Smooth muscle cell (in vitro differentiated cells): Measurements from ENCODE around the gene NEK7. TPM values are rescaled to one million over a fixed set of nuclear protein-coding genes. Genes with fewer than 3 reads are reported as not detected.
A peak's percentile ranks its signal among the peaks of the same experiment; 100 is the strongest.

ENCODE experiments used
- DNase-seq: peaks from one replicate; lab custom pipeline; 2025; ENCODE audit not compliant: unreplicated experiment; lab: John Stamatoyannopoulos, UW
- H2AFZ ChIP-seq: fragments of 200-600 bp; sonication (generic); 2 replicates; pipeline ENCODE4 v1.6.0; 2016; ENCODE audit warnings: antibody characterized with exemption, low read depth, mild to moderate bottlenecking
- H3F3A ChIP-seq: fragments of 200-600 bp; sonication (generic); 2 replicates; pipeline ENCODE4 v1.6.0; 2017; ENCODE audit warnings: antibody characterized with exemption, low read depth
- H3K27ac ChIP-seq: fragments of 200-600 bp; sonication (generic); 2 replicates; pipeline ENCODE4 v1.5.1; 2016; ENCODE audit warnings: low read depth, mild to moderate bottlenecking
- H3K27me3 ChIP-seq: fragments of 200-600 bp; sonication (generic); 2 replicates; pipeline ENCODE4 v1.6.1; 2016; ENCODE audit warnings: low read depth, mild to moderate bottlenecking
- H3K36me3 ChIP-seq: fragments of 200-600 bp; sonication (generic); 2 replicates; pipeline ENCODE4 v1.5.1; 2016; ENCODE audit warnings: low read depth
- H3K4me1 ChIP-seq: fragments of 200-600 bp; sonication (generic); 2 replicates; pipeline ENCODE4 v1.5.1; 2016; ENCODE audit warnings: low read depth
- H3K4me2 ChIP-seq: fragments of 200-600 bp; sonication (generic); 2 replicates; pipeline ENCODE4 v1.6.0; 2016; ENCODE audit warnings: mild to moderate bottlenecking
- H3K4me3 ChIP-seq: fragments of 200-600 bp; sonication (generic); 2 replicates; pipeline ENCODE4 v1.5.1; 2016; ENCODE audit warnings: mild to moderate bottlenecking
- H3K79me2 ChIP-seq: fragments of 200-600 bp; sonication (generic); 2 replicates; pipeline ENCODE4 v1.6.0; 2016; ENCODE audit warnings: low read depth, mild to moderate bottlenecking
- H3K9ac ChIP-seq: fragments of 200-600 bp; sonication (generic); 2 replicates; pipeline ENCODE4 v1.6.0; 2016; ENCODE audit warnings: low read depth
- H3K9me3 ChIP-seq: fragments of 200-600 bp; sonication (generic); replicated peaks from 2 replicates; pipeline ENCODE4 v1.5.1; 2016; ENCODE audit warnings: low read depth
- H4K20me1 ChIP-seq: fragments of 200-600 bp; sonication (generic); 2 replicates; pipeline ENCODE4 v1.6.0; 2016; ENCODE audit warnings: low read depth
- CTCF ChIP-seq: fragments of 200-600 bp; sonication (generic); IDR thresholded peaks from 2 replicates; pipeline ENCODE4 v1.5.1; 2017; ENCODE audit warnings: borderline replicate concordance, mild to moderate bottlenecking, antibody characterized with exemption; ENCODE audit not compliant: insufficient read depth, poor library complexity, severe bottlenecking
- WGBS: methylation state at CpG from one replicate; pipeline ENCODE4 v1.1.7; 2016; ENCODE audit warnings: low lambda C conversion rate; 5-methylcytosine and 5-hydroxymethylcytosine counted together
- polyA plus RNA-seq: library from polyadenylated mRNA; unstranded; fragments of >200 nt; fragmentation: Nextera tagmentation; extraction: Ambion mirVana; gene quantifications from 2 replicates; pipeline ENCODE4 v1.2.1, GENCODE V29; 2016
- total RNA-seq: library from RNA; depleted of rRNA; stranded (reverse); fragments of >200 nt; gene quantifications from 2 replicates; pipeline ENCODE4 v1.2.3, GENCODE V29; 2014

The NEK7 gene
- total and polyA plus RNA-seq, 2 experiments from 2014 or later = 26.1 to 141 TPM

DNA sequence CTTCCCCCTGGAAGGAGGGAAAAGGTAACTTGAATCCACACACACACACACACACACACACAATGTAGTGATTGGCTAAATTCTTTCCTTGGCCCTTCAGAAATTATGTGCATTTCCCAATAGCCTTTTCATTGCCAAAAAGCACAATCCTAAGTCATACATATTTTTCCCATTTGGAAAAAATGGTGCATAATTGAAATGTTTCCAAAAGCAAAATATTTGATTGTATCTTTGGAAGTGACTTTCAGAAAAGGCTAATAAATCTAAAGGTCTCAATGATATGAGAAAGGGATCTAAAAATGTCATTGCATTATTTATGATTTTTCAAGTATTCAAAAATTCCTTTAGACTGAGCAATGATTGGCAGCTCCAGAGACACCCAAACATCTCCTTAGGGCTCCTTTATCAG is 43.5 kb upstream of the NEK7 start:
- H3K27ac ChIP-seq = no peak overlapping the region
- no peaks in the 10 kb centered on the region for H3K27me3 ChIP-seq
- H3K4me3 ChIP-seq = no peak overlapping the region
- H2AFZ ChIP-seq = no peak overlapping the region
- H3K9me3 ChIP-seq = no peaks in the 10 kb centered on the region
- H3K4me2 ChIP-seq = no peak overlapping the region
- no peak for DNase-seq
- no peaks in the 10 kb centered on the region for H4K20me1 ChIP-seq
- no peak for TF ChIP-seq CTCF
- H3K9ac ChIP-seq = no peak overlapping the region
- no peaks in the 10 kb centered on the region for H3F3A ChIP-seq
- no peaks in the 10 kb centered on the region for H3K79me2 ChIP-seq
- H3K36me3 ChIP-seq = no peaks in the 10 kb centered on the region
- no peaks in the 10 kb centered on the region for H3K4me1 ChIP-seq

GRCh38 chr1:198116069-198116468 is 40.7 kb upstream of the NEK7 start:
- no peaks in the 10 kb centered on the region for H3K27me3 ChIP-seq
- WGBS = 82% methylated on average over 1 of the region's 1 CpG
- no peaks in the 10 kb centered on the region for H3F3A ChIP-seq
- no peaks in the 10 kb centered on the region for H3K36me3 ChIP-seq
- H3K79me2 ChIP-seq = no peaks in the 10 kb centered on the region
- H3K4me2 ChIP-seq = no peak overlapping the region
- H3K9me3 ChIP-seq = no peaks in the 10 kb centered on the region
- H3K4me1 ChIP-seq = no peaks in the 10 kb centered on the region
- H4K20me1 ChIP-seq = no peaks in the 10 kb centered on the region
- no peak for TF ChIP-seq CTCF
- H2AFZ ChIP-seq = no peak overlapping the region
- H3K27ac ChIP-seq = no peak overlapping the region
- no peak overlapping the region for H3K4me3 ChIP-seq
- DNase-seq = no peak
- no peak overlapping the region for H3K9ac ChIP-seq

DNA sequence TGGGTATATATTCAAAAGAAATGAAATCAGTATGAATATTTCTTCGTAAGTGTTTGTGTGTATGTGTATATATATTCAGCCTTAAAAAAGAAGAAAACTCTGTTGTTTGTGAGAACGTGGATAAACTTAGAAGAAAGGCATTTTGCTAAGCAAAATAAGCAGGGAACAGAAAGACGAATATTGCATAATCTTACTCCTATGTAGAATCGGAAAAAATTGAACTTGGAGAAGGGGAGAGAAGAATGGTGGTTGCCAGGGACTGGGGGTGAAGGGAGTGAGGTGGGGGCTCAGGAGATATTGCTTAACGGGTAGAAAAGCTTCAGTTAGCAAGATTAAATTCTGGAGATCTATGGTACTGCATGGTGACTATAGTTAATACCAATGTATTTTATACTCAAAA is 40.3 kb upstream of the NEK7 start:
- Histone ChIP-seq H3K9me3 (no peaks in the 10 kb centered on the region), H3F3A (peaks cover 2% of the 10 kb centered on the region), H3K4me2 (no peak overlapping the region), H3K4me1 (no peaks in the 10 kb centered on the region), H4K20me1 (no peaks in the 10 kb centered on the region), H3K4me3 (no peak overlapping the region), H2AFZ (peak overlapping the region; percentile 15), H3K79me2 (no peaks in the 10 kb centered on the region), H3K27me3 (no peaks in the 10 kb centered on the region), H3K9ac (no peak overlapping the region), H3K36me3 (no peaks in the 10 kb centered on the region), H3K27ac (no peak overlapping the region)
- 91% methylated on average over 5 of the region's 5 CpGs for WGBS
- TF ChIP-seq CTCF = no peak
- no peak for DNase-seq

- Histone ChIP-seq H2AFZ (peak overlapping the region; percentile 77), H3K4me3 (no peak overlapping the region), H3K27me3 (no peaks in the 10 kb centered on the region), H3K4me1 (no peaks in the 10 kb centered on the region), H4K20me1 (no peaks in the 10 kb centered on the region), H3F3A (peaks cover 3% of the 10 kb centered on the region), H3K27ac (peak overlapping the region; percentile 95), H3K9me3 (no peaks in the 10 kb centered on the region), H3K9ac (peak overlapping the region; percentile 5), H3K4me2 (peak overlapping the region; percentile 5), H3K36me3 (no peaks in the 10 kb centered on the region), H3K79me2 (no peaks in the 10 kb centered on the region)
- no peak for DNase-seq
- TF ChIP-seq CTCF = no peak
- 82% methylated on average over 1 of the region's 1 CpG for WGBS
These were observed 39.5 kb upstream of the NEK7 start for GRCh38 chr1:198117267-198117666.
